GM12874 (cell line): ENCODE results near the gene OGFOD2.

Experiments
- TF ChIP-seq, protein P1 (sequence below): IDR thresholded peaks from 2 replicates; pipeline ENCODE4 v1.5.1; 2011; ENCODE audit warnings: low read depth, mild to moderate bottlenecking, control low read depth, low read length, moderate library complexity; ENCODE audit not compliant: insufficient read depth

Gene OGFOD2

DNA sequence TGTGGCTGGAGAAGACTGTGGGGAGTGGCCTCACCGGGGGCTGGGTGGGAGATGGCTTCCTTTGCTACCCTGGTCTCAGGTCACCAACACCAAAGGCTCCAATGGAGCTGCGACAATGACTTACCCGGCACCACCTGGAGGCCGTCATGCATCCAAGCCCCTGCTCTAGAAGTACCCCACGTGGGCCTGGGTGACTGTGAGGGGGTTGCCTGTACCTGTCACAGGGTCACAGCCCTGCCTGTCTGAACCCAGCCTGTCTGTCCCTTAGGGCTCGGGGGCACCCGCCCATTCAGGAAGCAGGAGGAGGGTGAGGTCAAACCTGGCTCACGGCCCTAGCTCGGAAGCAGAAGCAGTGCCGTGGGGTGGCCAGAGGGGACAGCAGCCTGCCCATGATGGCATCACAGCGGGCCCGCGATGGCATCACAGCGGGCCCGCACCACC lies 27.7 kb upstream of the OGFOD2 start:
- TF ChIP-seq, protein P1, sequence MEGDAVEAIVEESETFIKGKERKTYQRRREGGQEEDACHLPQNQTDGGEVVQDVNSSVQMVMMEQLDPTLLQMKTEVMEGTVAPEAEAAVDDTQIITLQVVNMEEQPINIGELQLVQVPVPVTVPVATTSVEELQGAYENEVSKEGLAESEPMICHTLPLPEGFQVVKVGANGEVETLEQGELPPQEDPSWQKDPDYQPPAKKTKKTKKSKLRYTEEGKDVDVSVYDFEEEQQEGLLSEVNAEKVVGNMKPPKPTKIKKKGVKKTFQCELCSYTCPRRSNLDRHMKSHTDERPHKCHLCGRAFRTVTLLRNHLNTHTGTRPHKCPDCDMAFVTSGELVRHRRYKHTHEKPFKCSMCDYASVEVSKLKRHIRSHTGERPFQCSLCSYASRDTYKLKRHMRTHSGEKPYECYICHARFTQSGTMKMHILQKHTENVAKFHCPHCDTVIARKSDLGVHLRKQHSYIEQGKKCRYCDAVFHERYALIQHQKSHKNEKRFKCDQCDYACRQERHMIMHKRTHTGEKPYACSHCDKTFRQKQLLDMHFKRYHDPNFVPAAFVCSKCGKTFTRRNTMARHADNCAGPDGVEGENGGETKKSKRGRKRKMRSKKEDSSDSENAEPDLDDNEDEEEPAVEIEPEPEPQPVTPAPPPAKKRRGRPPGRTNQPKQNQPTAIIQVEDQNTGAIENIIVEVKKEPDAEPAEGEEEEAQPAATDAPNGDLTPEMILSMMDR: no peak

DNA sequence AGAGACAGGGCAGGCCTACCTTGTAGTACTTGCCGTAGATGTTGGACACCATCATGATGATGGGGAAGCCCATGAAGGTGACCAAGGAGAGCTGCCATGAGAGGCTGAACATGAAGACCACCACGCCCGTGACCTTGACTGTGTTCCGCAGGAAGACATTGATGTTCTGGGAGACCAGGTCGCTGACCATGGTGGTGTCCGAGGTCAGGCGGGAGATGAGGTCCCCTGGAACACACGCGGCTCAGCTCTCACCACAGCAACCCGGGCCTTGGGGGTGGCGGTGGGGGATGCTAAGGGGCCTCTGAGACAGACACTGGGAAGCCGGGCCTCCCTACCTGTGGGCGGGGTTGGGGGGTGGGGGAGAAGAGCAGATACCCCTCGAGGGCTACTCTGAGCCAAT lies 26.4 kb upstream of the OGFOD2 start:
- TF ChIP-seq, protein P1: no peak

DNA sequence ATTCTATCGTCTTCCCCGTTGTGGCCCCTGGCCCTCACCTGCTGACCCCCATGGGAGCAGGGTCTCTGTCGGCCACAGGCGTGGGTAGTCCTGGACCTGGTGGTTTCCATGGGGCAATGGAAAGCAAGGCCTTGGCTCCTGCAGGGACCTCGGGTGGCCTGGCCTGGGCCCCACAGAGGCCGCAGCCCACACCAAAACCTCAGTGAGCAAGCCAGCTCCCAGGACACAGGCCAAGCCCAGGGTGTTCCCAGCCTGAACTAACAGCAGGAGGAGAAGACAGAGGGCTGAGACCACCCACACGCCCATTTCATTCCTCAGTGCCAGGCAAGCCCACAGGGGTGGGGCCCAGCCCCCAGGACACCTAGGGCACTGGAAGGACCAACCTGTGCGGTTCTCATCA lies 25.6 kb upstream of the OGFOD2 start:
- TF ChIP-seq, protein P1: no peak

DNA sequence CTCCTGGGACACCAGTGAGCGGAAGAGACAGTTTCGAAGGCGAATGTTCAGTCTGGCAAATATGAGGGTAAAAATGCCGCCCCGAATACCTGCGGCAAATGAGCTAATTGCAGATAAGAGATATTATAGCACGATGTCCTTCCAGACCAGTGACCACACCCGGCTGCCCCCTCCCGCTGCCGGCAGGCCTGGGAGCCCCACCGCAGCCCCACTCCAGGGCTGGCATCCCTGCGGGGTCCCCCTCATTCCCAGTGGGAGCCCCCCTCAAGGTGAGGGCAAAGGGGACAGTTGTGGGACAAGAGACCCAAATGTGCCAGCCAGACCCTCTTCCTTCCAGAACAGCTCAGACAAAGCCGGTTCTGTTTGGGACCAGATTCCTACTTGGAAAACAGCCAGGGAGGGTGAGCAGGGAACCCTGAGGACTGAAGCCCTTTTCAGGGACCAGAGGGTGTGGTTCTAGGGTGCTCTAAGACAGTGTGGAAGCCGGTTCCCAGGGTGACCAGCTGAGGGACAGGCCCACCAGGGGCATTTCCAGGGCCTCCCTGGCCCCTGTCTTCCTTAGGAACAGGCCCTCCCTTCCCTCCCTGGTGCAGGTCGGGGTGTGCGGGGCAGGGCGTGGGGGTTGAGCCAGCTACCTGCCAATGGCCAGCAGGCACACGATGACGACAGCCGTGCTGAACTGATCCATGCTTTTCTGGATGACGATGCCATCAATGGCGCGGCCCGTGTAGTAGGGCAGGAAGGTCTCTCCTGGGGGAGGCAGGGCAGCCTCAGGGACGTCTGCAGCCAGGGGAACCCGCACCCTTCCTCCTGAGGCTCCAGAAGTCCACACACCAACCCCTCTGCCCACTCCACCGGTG lies 25.0 kb upstream of the OGFOD2 start:
- TF ChIP-seq, protein P1: no peak

DNA sequence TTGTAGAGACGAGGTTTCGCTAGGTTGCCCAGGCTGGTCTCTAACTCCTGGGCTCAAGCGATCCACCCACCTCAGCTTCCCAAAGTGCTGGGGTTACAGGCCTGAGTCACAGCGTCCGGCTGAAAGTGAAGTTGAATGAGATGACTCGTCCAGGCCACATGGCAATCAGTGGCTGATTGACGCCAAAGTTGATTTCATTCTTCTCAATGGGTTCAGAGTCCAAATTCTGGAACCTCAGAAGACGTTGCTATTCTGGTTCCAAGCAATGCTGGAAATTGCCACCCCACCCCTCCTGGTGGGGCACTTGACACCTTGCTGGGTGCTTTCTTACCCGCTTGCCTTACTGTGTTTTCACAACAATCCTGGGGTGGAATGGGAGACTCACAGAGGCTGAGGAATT lies 23.6 kb upstream of the OGFOD2 start:
- TF ChIP-seq, protein P1: no peak

DNA sequence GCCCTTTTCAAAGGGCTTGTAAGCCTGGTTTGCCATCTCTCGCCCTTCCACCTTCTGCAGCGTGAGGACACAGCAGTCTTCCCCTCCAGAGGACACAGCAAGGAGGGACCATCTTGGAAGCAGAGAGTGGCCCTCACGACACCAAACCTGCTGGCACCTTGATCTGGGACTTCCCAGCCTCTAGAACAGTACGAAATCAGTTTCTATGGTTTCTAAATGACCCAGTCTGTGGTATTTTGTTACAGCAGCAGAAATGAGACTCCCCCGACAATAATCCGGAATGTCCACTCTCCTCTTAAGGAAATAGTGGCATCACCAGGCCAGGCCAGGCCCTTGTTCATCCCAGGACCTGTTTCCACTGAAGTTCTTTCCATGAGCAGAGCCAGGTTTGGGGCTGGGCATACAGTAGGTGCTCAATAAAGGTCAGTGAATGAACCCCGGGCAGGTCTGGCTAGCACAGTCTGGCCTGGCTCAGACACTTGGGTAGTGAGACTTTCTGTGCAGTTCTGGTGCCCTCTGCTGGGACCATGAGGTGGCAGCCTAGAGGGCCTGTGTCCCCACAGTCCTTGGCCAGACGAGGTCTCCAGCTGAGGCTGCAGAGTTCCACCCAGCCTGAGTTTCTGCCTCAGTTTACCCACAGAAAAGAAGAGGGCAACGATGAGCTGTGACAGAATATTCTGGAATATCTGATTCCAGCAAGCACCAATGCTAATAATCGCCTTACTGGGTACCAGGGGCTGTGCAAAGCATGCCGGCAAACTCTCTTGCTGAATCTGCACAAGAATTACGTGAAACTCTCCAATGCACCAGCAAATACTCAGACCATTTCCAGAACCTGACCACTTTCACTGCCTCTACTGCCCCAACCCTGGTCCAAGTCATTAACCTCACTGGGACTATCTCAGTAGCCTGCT lies 22.8 kb upstream of the OGFOD2 start:
- TF ChIP-seq, protein P1: peak; percentile 91

DNA sequence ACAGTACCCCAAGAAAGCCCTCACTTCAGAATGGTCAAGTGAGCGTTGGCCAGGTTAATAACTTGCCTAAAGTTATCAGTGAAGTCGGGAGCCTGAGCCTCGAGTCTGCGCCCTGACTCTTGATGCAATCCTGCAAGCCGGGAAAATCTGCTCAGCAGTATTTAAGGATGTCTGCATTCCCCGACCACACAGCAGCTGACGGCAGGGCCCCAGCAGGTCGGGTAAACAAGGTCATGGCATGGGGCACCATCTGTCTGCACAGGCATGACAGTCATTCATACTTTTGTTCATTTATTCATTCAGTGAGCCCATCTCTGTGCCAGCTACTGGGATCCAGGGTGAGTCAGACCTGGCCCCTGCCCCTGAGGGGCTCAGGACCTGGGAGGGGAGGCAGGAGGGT lies 19.9 kb upstream of the OGFOD2 start:
- TF ChIP-seq, protein P1: no peak
